ENCODE data around the gene TMEM154.

The TMEM154 gene

DNA sequence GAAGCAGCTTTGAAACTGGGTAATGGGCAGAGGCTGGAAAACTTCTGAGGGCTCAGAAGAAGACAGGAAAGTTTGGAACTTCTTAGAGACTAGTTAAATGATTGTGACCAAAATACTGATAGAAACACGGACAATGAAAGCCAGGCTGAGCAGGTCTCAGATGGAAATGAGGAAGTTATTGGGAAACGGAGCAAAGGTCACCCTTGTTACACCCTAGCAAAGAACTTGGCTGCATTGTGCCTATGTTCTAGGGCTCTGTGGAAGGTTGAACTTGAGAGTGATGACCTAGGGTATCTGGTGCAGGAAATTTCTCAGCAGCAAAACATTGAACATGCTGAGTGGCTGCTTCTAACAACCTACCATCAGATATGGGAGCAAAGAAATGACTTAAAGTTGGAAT, 93.1 kb downstream of the TMEM154 start:
- H3K4me1 ChIP-seq (ENCODE audit: insufficient read depth, low read length, poor library complexity, severe bottlenecking), result no peaks in the 10 kb centered on the region
- H3K27me3 ChIP-seq (ENCODE audit: insufficient read depth, low read length, poor library complexity, severe bottlenecking), result no peaks in the 10 kb centered on the region
- H3K79me2 ChIP-seq (ENCODE audit: insufficient read depth, low read length), result no peaks in the 10 kb centered on the region
- H4K20me1 ChIP-seq (ENCODE audit: insufficient read depth, low read length, poor library complexity, severe bottlenecking), result no peaks in the 10 kb centered on the region
- H3F3A ChIP-seq (ENCODE audit: low read depth), result no peaks in the 10 kb centered on the region
- H3K4me2 ChIP-seq (ENCODE audit: low read depth, low read length, poor library complexity, severe bottlenecking), result no peak overlapping the region
- H3K36me3 ChIP-seq (ENCODE audit: insufficient read depth, low read length), result no peaks in the 10 kb centered on the region
- TF ChIP-seq EZH2phosphoT487 (IDR thresholded peaks at IDR 0.05; ENCODE audit: borderline replicate concordance), result no peak
- TF ChIP-seq, protein P1, sequence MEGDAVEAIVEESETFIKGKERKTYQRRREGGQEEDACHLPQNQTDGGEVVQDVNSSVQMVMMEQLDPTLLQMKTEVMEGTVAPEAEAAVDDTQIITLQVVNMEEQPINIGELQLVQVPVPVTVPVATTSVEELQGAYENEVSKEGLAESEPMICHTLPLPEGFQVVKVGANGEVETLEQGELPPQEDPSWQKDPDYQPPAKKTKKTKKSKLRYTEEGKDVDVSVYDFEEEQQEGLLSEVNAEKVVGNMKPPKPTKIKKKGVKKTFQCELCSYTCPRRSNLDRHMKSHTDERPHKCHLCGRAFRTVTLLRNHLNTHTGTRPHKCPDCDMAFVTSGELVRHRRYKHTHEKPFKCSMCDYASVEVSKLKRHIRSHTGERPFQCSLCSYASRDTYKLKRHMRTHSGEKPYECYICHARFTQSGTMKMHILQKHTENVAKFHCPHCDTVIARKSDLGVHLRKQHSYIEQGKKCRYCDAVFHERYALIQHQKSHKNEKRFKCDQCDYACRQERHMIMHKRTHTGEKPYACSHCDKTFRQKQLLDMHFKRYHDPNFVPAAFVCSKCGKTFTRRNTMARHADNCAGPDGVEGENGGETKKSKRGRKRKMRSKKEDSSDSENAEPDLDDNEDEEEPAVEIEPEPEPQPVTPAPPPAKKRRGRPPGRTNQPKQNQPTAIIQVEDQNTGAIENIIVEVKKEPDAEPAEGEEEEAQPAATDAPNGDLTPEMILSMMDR (conservative IDR thresholded peaks at IDR 0.05; ENCODE audit: low read length), result no peak
- no peaks in the 10 kb centered on the region for H3K9me2 ChIP-seq (replicated peaks; ENCODE audit: low read depth, low read length)
- no peak overlapping the region for H3K9ac ChIP-seq (ENCODE audit: low read depth, low read length, poor library complexity, severe bottlenecking)
- no peak overlapping the region for H2AFZ ChIP-seq (ENCODE audit: low read length)
- H3K9me3 ChIP-seq (ENCODE audit: insufficient read depth, low read depth, low read length), result no peaks in the 10 kb centered on the region
- no peak overlapping the region for H3K4me3 ChIP-seq (ENCODE audit: low read length, poor library complexity, severe bottlenecking)

DNA sequence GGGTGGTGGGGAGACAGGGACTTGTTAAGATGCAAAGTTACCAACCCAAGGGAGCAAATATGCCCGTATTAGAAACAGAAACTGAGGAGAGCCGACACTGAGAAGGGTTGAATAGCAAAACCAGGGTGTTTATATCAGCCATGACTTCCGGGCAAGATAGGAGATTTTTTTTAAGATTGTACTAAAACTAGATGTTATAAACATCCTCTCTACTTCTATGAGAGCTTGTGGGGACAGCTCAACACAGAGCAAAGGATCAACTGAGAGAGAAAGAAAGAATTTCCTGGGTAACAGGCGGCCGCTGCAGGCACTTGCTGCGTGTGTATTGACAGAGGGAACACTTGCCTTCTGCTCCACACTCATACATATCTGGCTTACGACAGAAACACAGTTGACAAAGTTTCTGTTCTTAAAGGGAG, 94.8 kb downstream of the TMEM154 start:
- H3K4me2 ChIP-seq (ENCODE audit: low read depth, low read length, poor library complexity, severe bottlenecking), result peak overlapping the region; percentile 62
- no peaks in the 10 kb centered on the region for H3K79me2 ChIP-seq (ENCODE audit: insufficient read depth, low read length)
- H3K4me3 ChIP-seq (ENCODE audit: low read length, poor library complexity, severe bottlenecking), result peak overlapping the region; percentile 24
- no peaks in the 10 kb centered on the region for H3K4me1 ChIP-seq (ENCODE audit: insufficient read depth, low read length, poor library complexity, severe bottlenecking)
- H3K9me3 ChIP-seq (ENCODE audit: insufficient read depth, low read depth, low read length), result no peaks in the 10 kb centered on the region
- H3K27me3 ChIP-seq (ENCODE audit: insufficient read depth, low read length, poor library complexity, severe bottlenecking), result no peaks in the 10 kb centered on the region
- no peaks in the 10 kb centered on the region for H4K20me1 ChIP-seq (ENCODE audit: insufficient read depth, low read length, poor library complexity, severe bottlenecking)
- H3K36me3 ChIP-seq (ENCODE audit: insufficient read depth, low read length), result no peaks in the 10 kb centered on the region
- peak overlapping the region; percentile 53 for H2AFZ ChIP-seq (ENCODE audit: low read length)
- TF ChIP-seq, protein P1 (conservative IDR thresholded peaks at IDR 0.05; ENCODE audit: low read length), result no peak
- no peak for TF ChIP-seq EZH2phosphoT487 (IDR thresholded peaks at IDR 0.05; ENCODE audit: borderline replicate concordance)
- peak overlapping the region; percentile 28 for H3K9ac ChIP-seq (ENCODE audit: low read depth, low read length, poor library complexity, severe bottlenecking)
- no peaks in the 10 kb centered on the region for H3F3A ChIP-seq (ENCODE audit: low read depth)
- no peaks in the 10 kb centered on the region for H3K9me2 ChIP-seq (replicated peaks; ENCODE audit: low read depth, low read length)

DNA sequence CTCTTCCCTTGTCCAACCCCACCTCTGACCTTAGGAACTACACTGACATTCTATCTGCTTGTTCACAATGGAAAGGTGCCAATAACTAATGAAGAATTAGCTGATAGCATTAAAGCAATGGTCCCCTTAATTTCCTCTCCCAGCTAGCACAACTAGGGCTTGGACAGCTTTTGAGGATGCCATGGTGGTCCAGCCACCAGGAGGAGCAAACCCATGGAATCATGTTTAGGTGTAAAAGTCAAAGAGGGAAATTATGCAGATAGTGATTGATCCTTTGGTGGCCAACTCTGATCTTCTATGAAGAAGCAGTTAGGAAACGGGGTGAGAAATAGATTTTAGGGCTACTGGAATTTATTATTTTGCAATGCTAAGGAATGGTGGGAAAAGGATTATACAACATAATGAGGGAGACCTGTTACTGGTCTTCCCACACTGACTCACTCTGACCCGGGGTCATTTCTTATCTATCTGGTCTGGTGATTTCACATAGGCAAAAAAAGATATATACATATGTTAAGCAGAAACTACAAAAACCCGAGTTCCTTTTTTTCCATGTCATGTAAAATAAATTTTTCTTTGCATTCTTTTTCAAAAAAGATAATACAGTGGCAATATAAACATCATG, 98.1 kb downstream of the TMEM154 start:
- no peaks in the 10 kb centered on the region for H3K9me3 ChIP-seq (ENCODE audit: insufficient read depth, low read depth, low read length)
- no peaks in the 10 kb centered on the region for H3F3A ChIP-seq (ENCODE audit: low read depth)
- no peak overlapping the region for H3K4me2 ChIP-seq (ENCODE audit: low read depth, low read length, poor library complexity, severe bottlenecking)
- H3K4me3 ChIP-seq (ENCODE audit: low read length, poor library complexity, severe bottlenecking), result no peak overlapping the region
- no peaks in the 10 kb centered on the region for H3K79me2 ChIP-seq (ENCODE audit: insufficient read depth, low read length)
- no peak overlapping the region for H2AFZ ChIP-seq (ENCODE audit: low read length)
- H3K4me1 ChIP-seq (ENCODE audit: insufficient read depth, low read length, poor library complexity, severe bottlenecking), result no peaks in the 10 kb centered on the region
- no peaks in the 10 kb centered on the region for H3K36me3 ChIP-seq (ENCODE audit: insufficient read depth, low read length)
- no peaks in the 10 kb centered on the region for H3K27me3 ChIP-seq (ENCODE audit: insufficient read depth, low read length, poor library complexity, severe bottlenecking)
- H4K20me1 ChIP-seq (ENCODE audit: insufficient read depth, low read length, poor library complexity, severe bottlenecking), result no peaks in the 10 kb centered on the region
- no peaks in the 10 kb centered on the region for H3K9me2 ChIP-seq (replicated peaks; ENCODE audit: low read depth, low read length)
- TF ChIP-seq, protein P1 (conservative IDR thresholded peaks at IDR 0.05; ENCODE audit: low read length), result peak; percentile 21; the same call in 1 of the 2 replicates
- no peak for TF ChIP-seq EZH2phosphoT487 (IDR thresholded peaks at IDR 0.05; ENCODE audit: borderline replicate concordance)
- no peak overlapping the region for H3K9ac ChIP-seq (ENCODE audit: low read depth, low read length, poor library complexity, severe bottlenecking)
